ENCODE data around the gene RPSA.

The RPSA gene

DNA sequence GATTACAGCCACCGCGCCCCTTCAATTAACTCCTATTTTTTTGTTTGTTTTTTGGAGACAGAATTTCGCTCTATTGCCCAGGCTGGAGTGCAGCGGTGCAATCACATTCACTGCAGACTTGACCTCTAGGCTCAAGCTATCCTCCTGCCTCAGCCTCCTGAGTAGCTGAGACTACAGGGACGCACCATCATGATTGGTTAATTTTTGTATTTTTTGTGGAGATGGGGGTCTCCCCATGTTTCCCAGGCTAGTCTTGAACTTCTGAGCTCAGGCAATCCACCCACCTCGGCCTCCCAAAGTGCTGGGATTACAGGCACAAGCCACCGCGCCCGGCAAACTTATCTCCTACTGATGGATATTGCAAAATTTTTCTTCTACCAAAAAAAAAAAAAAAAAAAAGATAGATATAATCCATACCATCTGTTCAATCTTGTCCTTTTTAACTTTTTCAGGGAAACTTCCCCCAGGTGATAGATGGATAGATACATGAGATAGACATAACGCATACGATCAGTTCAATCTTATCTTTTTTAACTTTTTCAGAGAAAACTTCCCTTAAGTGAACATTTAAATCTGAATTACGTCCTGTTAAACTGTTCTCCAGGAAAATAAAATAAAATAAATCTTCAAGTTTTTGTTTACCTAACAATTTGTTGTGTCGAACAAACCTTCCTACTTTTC, 693 bp upstream of the RPSA start:
- no peaks in the 10 kb centered on the region for H3K27me3 ChIP-seq (ENCODE audit: insufficient read depth, low read depth)
- H3K36me3 ChIP-seq (ENCODE audit: insufficient read depth), result peaks cover 15% of the 10 kb centered on the region
- peak overlapping the region; percentile 98 for H3K9ac ChIP-seq
- H3K4me3 ChIP-seq (IDR thresholded peaks at IDR 0.05; ENCODE audit: insufficient read depth, low read depth, low read length), result peak overlapping the region; percentile 9
- TF ChIP-seq, protein P1, sequence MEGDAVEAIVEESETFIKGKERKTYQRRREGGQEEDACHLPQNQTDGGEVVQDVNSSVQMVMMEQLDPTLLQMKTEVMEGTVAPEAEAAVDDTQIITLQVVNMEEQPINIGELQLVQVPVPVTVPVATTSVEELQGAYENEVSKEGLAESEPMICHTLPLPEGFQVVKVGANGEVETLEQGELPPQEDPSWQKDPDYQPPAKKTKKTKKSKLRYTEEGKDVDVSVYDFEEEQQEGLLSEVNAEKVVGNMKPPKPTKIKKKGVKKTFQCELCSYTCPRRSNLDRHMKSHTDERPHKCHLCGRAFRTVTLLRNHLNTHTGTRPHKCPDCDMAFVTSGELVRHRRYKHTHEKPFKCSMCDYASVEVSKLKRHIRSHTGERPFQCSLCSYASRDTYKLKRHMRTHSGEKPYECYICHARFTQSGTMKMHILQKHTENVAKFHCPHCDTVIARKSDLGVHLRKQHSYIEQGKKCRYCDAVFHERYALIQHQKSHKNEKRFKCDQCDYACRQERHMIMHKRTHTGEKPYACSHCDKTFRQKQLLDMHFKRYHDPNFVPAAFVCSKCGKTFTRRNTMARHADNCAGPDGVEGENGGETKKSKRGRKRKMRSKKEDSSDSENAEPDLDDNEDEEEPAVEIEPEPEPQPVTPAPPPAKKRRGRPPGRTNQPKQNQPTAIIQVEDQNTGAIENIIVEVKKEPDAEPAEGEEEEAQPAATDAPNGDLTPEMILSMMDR (conservative IDR thresholded peaks at IDR 0.05; ENCODE audit: low read depth, low read length), result no peak
- peaks cover 35% of the 10 kb centered on the region for H3K79me2 ChIP-seq (ENCODE audit: insufficient read depth, low read depth)
- 0 out of 2 replicates have a peak, but pooled peaks cover 8% of the 10 kb centered on the region for H4K20me1 ChIP-seq (ENCODE audit: insufficient read depth)
- peak overlapping the region; percentile 62 for H3K4me2 ChIP-seq
- H2AFZ ChIP-seq (ENCODE audit: low read depth), result peak overlapping the region; percentile 35
- peaks cover 24% of the 10 kb centered on the region for H3K4me1 ChIP-seq (ENCODE audit: low read depth, poor library complexity, severe bottlenecking)
- peak overlapping the region; percentile 87 for H3K27ac ChIP-seq

DNA sequence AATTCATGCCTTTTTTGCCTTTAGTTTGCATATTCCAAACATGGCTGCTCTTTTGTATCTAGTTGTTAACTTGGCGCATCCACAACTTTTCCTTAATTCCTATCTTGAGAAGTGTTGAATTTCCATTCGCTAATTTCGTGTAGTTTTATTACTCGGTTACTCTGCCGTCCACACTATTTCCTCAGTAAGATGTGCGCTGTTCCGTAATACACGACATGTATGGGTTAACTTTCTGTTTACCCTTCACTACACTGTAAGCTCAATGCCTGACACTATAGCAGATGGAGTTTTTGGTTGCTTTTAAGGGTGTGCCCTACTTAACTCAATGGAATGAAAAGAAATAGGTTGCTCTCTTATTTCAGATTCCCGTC, 724 bp downstream of the RPSA start:
- H3K79me2 ChIP-seq (ENCODE audit: insufficient read depth, low read depth), result peaks cover 35% of the 10 kb centered on the region
- peaks cover 16% of the 10 kb centered on the region for H3K4me1 ChIP-seq (ENCODE audit: low read depth, poor library complexity, severe bottlenecking)
- H3K27ac ChIP-seq, result peak overlapping the region; percentile 87
- TF ChIP-seq, protein P1 (conservative IDR thresholded peaks at IDR 0.05; ENCODE audit: low read depth, low read length), result no peak
- peak overlapping the region; percentile 98 for H3K9ac ChIP-seq
- H3K4me2 ChIP-seq, result peak overlapping the region; percentile 58
- peak overlapping the region; percentile 51 for H3K4me3 ChIP-seq (IDR thresholded peaks at IDR 0.05; ENCODE audit: insufficient read depth, low read depth, low read length)
- H3K27me3 ChIP-seq (ENCODE audit: insufficient read depth, low read depth), result no peaks in the 10 kb centered on the region
- peaks cover 20% of the 10 kb centered on the region for H3K36me3 ChIP-seq (ENCODE audit: insufficient read depth)
- H4K20me1 ChIP-seq (ENCODE audit: insufficient read depth), result 0 out of 2 replicates have a peak, but pooled peaks cover 8% of the 10 kb centered on the region
- no peak overlapping the region for H2AFZ ChIP-seq (ENCODE audit: low read depth)

DNA sequence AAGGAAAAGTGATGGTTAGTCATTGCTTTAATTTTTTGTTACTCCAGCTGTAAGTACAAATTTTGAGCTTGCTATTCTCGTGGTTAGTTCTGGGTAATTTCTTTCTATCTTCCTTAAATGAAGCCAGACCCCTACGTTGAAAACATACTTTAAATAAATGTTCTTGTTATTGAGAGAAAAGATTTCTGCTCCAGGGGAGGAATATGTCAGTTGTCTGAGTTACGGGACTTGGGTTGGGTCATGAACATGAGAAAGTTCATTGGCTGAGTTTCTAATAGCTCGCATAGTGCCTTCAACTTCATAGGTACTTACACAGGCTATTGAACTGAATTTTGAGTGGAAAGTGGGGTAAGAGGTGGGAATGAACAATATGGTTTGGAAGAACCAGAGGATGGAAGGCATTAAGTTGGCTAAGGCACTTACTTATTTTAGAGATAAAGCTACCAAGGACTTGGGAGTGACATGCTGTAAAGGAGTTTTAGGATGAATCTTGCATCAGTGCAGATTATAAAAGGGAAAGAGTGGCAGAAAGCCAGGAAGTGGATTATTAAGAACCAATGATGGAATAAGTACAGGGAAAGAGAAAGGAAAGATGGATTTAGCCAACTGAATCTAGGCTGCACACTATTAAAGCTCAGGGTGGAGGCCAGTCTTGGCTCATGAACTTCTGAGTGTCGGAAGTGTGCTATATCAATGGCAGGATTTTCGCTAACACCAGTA, 1.4 kb downstream of the RPSA start:
- peak overlapping the region; percentile 51 for H3K4me3 ChIP-seq (IDR thresholded peaks at IDR 0.05; ENCODE audit: insufficient read depth, low read depth, low read length)
- peaks cover 35% of the 10 kb centered on the region for H3K79me2 ChIP-seq (ENCODE audit: insufficient read depth, low read depth)
- H2AFZ ChIP-seq (ENCODE audit: low read depth), result no peak overlapping the region
- peak overlapping the region; percentile 98; the same call in 1 of the 2 replicates for H3K9ac ChIP-seq
- H4K20me1 ChIP-seq (ENCODE audit: insufficient read depth), result 0 out of 2 replicates have a peak, but pooled peaks cover 8% of the 10 kb centered on the region
- H3K27me3 ChIP-seq (ENCODE audit: insufficient read depth, low read depth), result no peaks in the 10 kb centered on the region
- H3K27ac ChIP-seq, result no peak overlapping the region
- peak overlapping the region; percentile 58; the same call in 1 of the 2 replicates for H3K4me2 ChIP-seq
- TF ChIP-seq, protein P1 (conservative IDR thresholded peaks at IDR 0.05; ENCODE audit: low read depth, low read length), result no peak
- peaks cover 15% of the 10 kb centered on the region for H3K4me1 ChIP-seq (ENCODE audit: low read depth, poor library complexity, severe bottlenecking)
- H3K36me3 ChIP-seq (ENCODE audit: insufficient read depth), result peaks cover 20% of the 10 kb centered on the region

DNA sequence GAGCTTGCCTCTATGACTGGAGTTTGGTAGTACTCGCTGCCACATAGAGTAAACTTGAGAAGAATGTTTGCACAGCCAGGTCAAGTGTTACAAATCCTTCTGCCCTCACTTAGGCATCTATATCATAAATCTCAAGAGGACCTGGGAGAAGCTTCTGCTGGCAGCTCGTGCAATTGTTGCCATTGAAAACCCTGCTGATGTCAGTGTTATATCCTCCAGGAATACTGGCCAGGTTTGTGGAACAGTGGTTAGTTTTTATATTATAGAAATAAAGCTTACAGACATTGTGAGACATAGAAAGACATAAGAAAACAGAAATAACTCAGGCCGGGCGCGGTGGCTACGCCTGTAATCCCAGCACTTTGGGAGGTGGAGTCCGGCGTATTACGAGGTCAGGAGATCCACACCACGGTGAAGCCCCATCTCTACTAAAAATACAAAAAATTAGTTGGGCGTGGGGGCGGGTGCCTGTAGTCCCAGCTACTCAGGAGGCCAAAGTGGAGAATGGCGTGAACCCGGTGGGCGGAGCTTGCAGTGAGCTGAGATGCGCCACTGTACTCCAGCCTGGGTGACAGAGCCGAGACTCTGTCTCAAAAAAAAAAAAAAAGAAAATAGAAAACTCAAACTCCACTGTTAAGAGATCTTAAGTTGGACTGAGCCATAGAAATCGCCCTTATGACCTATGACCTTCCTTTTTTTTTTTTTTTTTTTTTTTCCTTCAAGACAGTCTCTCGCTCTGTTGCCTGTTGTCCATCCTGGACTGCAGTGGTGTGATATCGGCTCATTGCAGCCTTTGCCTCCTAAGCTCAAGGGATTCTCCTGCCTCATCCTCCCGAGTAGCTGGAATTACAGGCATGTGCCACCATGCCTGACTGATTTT, 2.2 kb downstream of the RPSA start:
- Histone ChIP-seq H4K20me1 (ENCODE audit: insufficient read depth) (0 out of 2 replicates have a peak, but pooled peaks cover 8% of the 10 kb centered on the region), H3K27ac (no peak overlapping the region), H3K4me2 (peak overlapping the region; percentile 58; the same call in 1 of the 2 replicates), H3K27me3 (ENCODE audit: insufficient read depth, low read depth) (no peaks in the 10 kb centered on the region), H3K79me2 (ENCODE audit: insufficient read depth, low read depth) (peaks cover 35% of the 10 kb centered on the region), H2AFZ (ENCODE audit: low read depth) (no peak overlapping the region), H3K9ac (no peak overlapping the region; the same call in 1 of the 2 replicates), H3K4me3 (IDR thresholded peaks at IDR 0.05; ENCODE audit: insufficient read depth, low read depth, low read length) (no peak overlapping the region), H3K4me1 (ENCODE audit: low read depth, poor library complexity, severe bottlenecking) (peaks cover 15% of the 10 kb centered on the region), H3K36me3 (ENCODE audit: insufficient read depth) (peaks cover 20% of the 10 kb centered on the region)
- TF ChIP-seq, protein P1 (conservative IDR thresholded peaks at IDR 0.05; ENCODE audit: low read depth, low read length), result no peak
